H1 (cell line): Measurements from ENCODE around the gene PDHX. TPM values are rescaled to one million over a fixed set of nuclear protein-coding genes. Genes with fewer than 3 reads are reported as not detected.

ENCODE experiments used
- CBX5 ChIP-seq: fragments of 300-800, 300-1000 bp; sonication (generic); IDR thresholded peaks from 2 replicates; pipeline ENCODE4 v1.7.1; 2016; ENCODE audit warnings: antibody characterized with exemption, low read length, low read depth
- polyA plus RNA-seq, 7 experiments: library from polyadenylated mRNA; depleted of rRNA in 3 of 7; stranded (reverse) in 5 of 7; unstranded in 2 of 7; fragments of >200 nt in 5 of 7; fragments of 200-250 nt in 2 of 7; gene quantifications; 1 replicate in 5 of 7; 2 replicates in 1 of 7; 4 replicates in 1 of 7; pipeline versions ENCODE4 v1.2.1 to v1.2.3, GENCODE V29; 2011 to 2013; ENCODE audit warnings: missing spikeins in 2 of 7, mixed read lengths in 2 of 7
- total RNA-seq: library from RNA; stranded (reverse); fragmentation: NEBNext Ultra II Directional; extraction: Animal tissue kit (Norgen Biotek cat#: 25700); gene quantifications from 2 replicates; pipeline ENCODE4 v1.2.1, GENCODE V29; 2021

Gene PDHX
- total and polyA plus RNA-seq, 2 of the 8 experiments (the other 6 are each of a cell fraction or from before 2014, with no cell fraction given), result 12.4 to 51.9 TPM

- no peak for TF ChIP-seq CBX5
- TF ChIP-seq, all 59 proteins: peak for 2
Measured at GRCh38 chr11:34926101-34926830, 9.8 kb downstream of the PDHX start (continued).
